WERI-Rb-1 (cell line): Measurements from ENCODE around the gene PARP1.

Experiments used
- DNase-seq: peaks from one replicate; pipeline ENCODE4 v3.0.0-alpha.2; 2020
- H3K27ac ChIP-seq: fragments of 250-450 bp; sonication (Bioruptor Pico); 2 replicates; pipeline ENCODE4 v1.5.1; 2020; ENCODE audit warnings: mild to moderate bottlenecking, moderate library complexity
- H3K27me3 ChIP-seq: fragments of 250-450 bp; sonication (Bioruptor Pico); 2 replicates; pipeline ENCODE4 v1.5.1; 2021; ENCODE audit warnings: mild to moderate bottlenecking, low read depth, moderate library complexity; ENCODE audit not compliant: insufficient read depth, severe bottlenecking
- H3K36me3 ChIP-seq: fragments of 250-450 bp; sonication (Bioruptor Pico); 2 replicates; pipeline ENCODE4 v1.5.1; 2020; ENCODE audit warnings: mild to moderate bottlenecking, moderate library complexity
- H3K4me3 ChIP-seq: 2 replicates; pipeline ENCODE4 v1.5.1; 2011; ENCODE audit warnings: low read depth, mild to moderate bottlenecking, control low read depth, low read length
- H3K9me3 ChIP-seq: fragments of 250-450 bp; sonication (Bioruptor Pico); 2 replicates; pipeline ENCODE4 v1.5.1; 2021; ENCODE audit warnings: mild to moderate bottlenecking, moderate library complexity; ENCODE audit not compliant: severe bottlenecking
- TF ChIP-seq, protein P1 (sequence below): IDR thresholded peaks from 2 replicates; pipeline ENCODE4 v1.5.1; 2011; ENCODE audit warnings: low read depth, mild to moderate bottlenecking, control low read depth, inconsistent platforms, low read length

Gene PARP1

DNA sequence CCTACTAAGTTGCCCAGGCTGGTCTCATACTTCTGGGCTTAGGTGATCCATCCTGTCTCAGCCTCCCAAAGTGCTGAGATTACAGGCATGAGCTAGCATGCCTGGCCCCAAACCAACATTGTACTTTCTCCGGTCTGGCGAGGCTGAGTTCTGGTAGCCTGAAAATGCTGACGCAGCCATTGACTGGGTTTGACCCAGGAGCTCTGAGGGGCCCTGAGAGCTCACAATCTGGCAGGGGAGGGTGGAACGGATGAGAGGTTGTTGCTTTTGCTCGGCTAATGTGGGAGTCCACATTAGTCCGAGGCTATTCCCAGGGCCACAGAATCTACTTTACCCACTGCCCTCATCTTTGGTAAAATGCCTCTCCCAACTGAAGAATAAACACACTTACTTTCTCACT is 35.1 kb upstream of the PARP1 start:
- Histone ChIP-seq H3K36me3 (no peaks in the 10 kb centered on the region), H3K27ac (no peak overlapping the region), H3K9me3 (no peaks in the 10 kb centered on the region), H3K27me3 (no peaks in the 10 kb centered on the region), H3K4me3 (no peak overlapping the region)
- TF ChIP-seq, protein P1, sequence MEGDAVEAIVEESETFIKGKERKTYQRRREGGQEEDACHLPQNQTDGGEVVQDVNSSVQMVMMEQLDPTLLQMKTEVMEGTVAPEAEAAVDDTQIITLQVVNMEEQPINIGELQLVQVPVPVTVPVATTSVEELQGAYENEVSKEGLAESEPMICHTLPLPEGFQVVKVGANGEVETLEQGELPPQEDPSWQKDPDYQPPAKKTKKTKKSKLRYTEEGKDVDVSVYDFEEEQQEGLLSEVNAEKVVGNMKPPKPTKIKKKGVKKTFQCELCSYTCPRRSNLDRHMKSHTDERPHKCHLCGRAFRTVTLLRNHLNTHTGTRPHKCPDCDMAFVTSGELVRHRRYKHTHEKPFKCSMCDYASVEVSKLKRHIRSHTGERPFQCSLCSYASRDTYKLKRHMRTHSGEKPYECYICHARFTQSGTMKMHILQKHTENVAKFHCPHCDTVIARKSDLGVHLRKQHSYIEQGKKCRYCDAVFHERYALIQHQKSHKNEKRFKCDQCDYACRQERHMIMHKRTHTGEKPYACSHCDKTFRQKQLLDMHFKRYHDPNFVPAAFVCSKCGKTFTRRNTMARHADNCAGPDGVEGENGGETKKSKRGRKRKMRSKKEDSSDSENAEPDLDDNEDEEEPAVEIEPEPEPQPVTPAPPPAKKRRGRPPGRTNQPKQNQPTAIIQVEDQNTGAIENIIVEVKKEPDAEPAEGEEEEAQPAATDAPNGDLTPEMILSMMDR = no peak
- DNase-seq = no peak

DNA sequence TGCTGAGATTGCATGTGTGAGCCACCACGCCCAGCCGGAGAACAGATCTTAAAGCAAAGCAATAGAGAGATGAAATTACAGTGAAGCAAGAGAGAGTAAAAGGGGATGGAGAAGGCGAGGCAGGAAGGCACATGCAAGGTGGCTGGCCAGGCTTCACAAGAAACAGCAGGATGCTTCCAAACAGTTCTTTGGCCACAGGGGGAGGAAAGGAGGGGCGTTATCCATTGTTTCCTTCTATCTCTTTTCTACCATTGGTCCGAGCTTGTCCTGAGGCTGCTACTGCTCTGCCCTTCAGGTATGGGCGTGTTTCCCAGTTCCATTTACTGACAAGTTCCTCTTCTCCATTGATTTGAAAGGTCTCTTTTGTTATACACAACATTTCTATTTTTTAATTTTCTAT is 33.7 kb upstream of the PARP1 start:
- TF ChIP-seq, protein P1 = no peak
- no peak overlapping the region for H3K4me3 ChIP-seq
- no peak for DNase-seq

GRCh38 chr1:226440512-226440911 is 32.6 kb upstream of the PARP1 start:
- Histone ChIP-seq H3K9me3 (no peaks in the 10 kb centered on the region), H3K36me3 (no peaks in the 10 kb centered on the region), H3K4me3 (no peak overlapping the region), H3K27ac (no peak overlapping the region), H3K27me3 (no peaks in the 10 kb centered on the region)
- TF ChIP-seq, protein P1 = no peak
- no peak for DNase-seq

More for the DNA sequence above, 33.7 kb upstream of the PARP1 start:
- H3K27me3 ChIP-seq = no peaks in the 10 kb centered on the region
- no peak overlapping the region for H3K27ac ChIP-seq
- H3K36me3 ChIP-seq = no peaks in the 10 kb centered on the region
- no peaks in the 10 kb centered on the region for H3K9me3 ChIP-seq

- no peak for DNase-seq
- TF ChIP-seq, protein P1 = no peak
- Histone ChIP-seq H3K27ac (no peak overlapping the region), H3K27me3 (no peaks in the 10 kb centered on the region), H3K9me3 (no peaks in the 10 kb centered on the region), H3K36me3 (no peaks in the 10 kb centered on the region), H3K4me3 (no peak overlapping the region)
These were observed 30.1 kb upstream of the PARP1 start for GRCh38 chr1:226438007-226438406.

DNA sequence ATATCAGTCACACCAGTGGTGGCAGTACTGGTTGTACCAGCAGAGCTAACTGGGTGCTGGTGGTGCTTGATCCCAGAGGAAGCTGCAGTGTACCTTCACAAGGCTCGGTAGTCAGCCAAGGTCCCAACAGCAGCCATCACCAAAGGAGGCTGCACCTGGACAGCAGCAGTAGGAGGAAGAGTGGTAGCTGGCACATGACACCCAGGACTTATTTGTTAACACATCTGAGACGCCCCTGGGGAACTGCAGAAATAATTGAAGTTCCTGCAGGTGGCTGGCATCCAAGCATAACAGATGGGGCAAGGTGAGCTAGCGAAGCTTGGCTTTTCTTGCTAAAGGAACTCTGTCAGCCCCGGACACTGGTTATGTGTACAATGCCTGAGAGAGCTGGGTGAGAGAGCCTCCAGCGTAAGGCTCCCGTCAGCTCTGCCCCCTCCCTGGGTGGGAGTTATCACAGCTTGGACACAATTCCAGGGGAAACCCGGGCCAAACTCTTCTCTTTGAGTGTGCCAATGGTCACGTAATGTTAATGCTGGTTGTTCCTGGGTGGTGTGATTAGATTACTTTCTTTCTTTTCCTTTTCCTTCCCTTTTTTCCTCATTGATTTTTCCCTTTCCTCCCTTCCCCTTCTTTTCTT is 29.1 kb upstream of the PARP1 start:
- H3K4me3 ChIP-seq = no peak overlapping the region
- DNase-seq = no peak
- H3K27ac ChIP-seq = no peak overlapping the region
- TF ChIP-seq, protein P1 = no peak
- no peaks in the 10 kb centered on the region for H3K27me3 ChIP-seq
- H3K36me3 ChIP-seq = no peaks in the 10 kb centered on the region
- no peaks in the 10 kb centered on the region for H3K9me3 ChIP-seq

DNA sequence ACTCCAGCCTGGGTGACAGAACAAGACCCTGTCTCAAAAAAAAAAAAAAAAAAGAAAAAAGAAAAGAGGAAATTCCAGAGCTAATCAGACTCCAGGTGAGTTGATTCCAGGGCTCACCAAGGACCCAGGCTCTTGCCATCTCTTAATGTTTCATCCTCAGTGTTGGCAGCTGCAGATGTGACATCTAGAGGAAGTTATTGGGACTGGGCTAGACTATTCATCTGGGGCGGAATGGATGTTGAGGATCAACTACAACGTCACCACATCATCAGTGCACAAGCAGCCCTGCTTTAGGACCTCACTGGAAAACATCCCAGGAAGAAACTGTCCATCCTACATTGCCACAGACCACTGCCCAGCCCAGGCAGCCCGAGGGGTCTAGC is 28.6 kb upstream of the PARP1 start:
- no peak overlapping the region for H3K4me3 ChIP-seq
- no peaks in the 10 kb centered on the region for H3K9me3 ChIP-seq
- DNase-seq = no peak
- TF ChIP-seq, protein P1 = no peak
- no peaks in the 10 kb centered on the region for H3K36me3 ChIP-seq
- H3K27ac ChIP-seq = no peak overlapping the region
- H3K27me3 ChIP-seq = no peaks in the 10 kb centered on the region
